WI38 (cell line): ENCODE measurements around the gene CXCR3.
"Not testable (repeated sequence)": the region's sequence is repeated elsewhere in the genome, so short reads cannot be mapped to it uniquely, and the experiment has no call there.

Experiments used
- H3K4me3 ChIP-seq: 2 replicates; pipeline ENCODE4 v1.5.1; 2011; ENCODE audit warnings: low read depth, mild to moderate bottlenecking, control low read depth, low read length
- CTCF ChIP-seq: IDR thresholded peaks from 2 replicates; pipeline ENCODE4 v1.5.1; 2012; ENCODE audit warnings: low read depth, mild to moderate bottlenecking, control low read depth, low read length

CXCR3 gene

GRCh38 chrX:71579990-71580380, 38.3 kb downstream of the CXCR3 start:
- TF ChIP-seq CTCF, result no peak
- no peak overlapping the region for H3K4me3 ChIP-seq

GRCh38 chrX:71579136-71579989, 38.9 kb downstream of the CXCR3 start:
- no peak overlapping the region for H3K4me3 ChIP-seq
- no peak for TF ChIP-seq CTCF

GRCh38 chrX:71578253-71579135, 39.8 kb downstream of the CXCR3 start, which contains the start of gene GCNA:
Gene GCNA (plus strand): TSS chrX:71578437. CDS start chrX:71580822, 2,385 bp downstream.
- no peak within 1 kb of the TSS for H3K4me3 ChIP-seq
- TF ChIP-seq CTCF, result no peak

GRCh38 chrX:71577682-71578081, 40.6 kb downstream of the CXCR3 start:
- no peak overlapping the region for H3K4me3 ChIP-seq
- no peak for TF ChIP-seq CTCF

- no peak overlapping the region for H3K4me3 ChIP-seq
- no peak for TF ChIP-seq CTCF
Observed at GRCh38 chrX:71573590-71573989, 44.7 kb downstream of the CXCR3 start.

GRCh38 chrX:71571390-71571789, 46.9 kb downstream of the CXCR3 start:
- H3K4me3 ChIP-seq, result not testable (repeated sequence)
